Panc1 (cell line): Measurements from ENCODE around the gene PRKCB. TPM values are rescaled to one million over a fixed set of nuclear protein-coding genes. Genes with fewer than 3 reads are reported as not detected.

Source experiments
- ATAC-seq: fragments of 200-7000 bp; cut with Tn5 transposase; 2 replicates; pipeline ENCODE4 v1.9.1; 2020; ENCODE audit warnings: mild to moderate bottlenecking, moderate library complexity
- BruUV-seq: library from RNA; stranded (reverse); fragments of 400-500 nt; replicated peaks from 2 replicates; lab custom pipeline; 2021; lab: Mats Ljungman, UMichigan
- CTCF ChIA-PET: fragments of 300-600 bp; sonication (Branson Sonifier 250); formaldehyde crosslinking; loops from one replicate; lab custom pipeline; 2022; ENCODE audit warnings: antibody characterized with exemption; lab: Charles Lee
- POLR2A ChIA-PET: fragments of 300-600 bp; sonication (Branson Sonifier 250); formaldehyde crosslinking; loops from one replicate; lab custom pipeline; 2022; ENCODE audit warnings: antibody characterized with exemption; lab: Charles Lee
- DNase-seq: peaks from one replicate; pipeline ENCODE4 v3.0.0-alpha.2; 2010; ENCODE audit warnings: low read depth, low spot score
- H3K27ac ChIP-seq: 2 replicates; pipeline ENCODE4 v1.5.1; 2011; ENCODE audit warnings: mild to moderate bottlenecking, low read length, inconsistent platforms
- H3K27me3 ChIP-seq: fragments of 200-500 bp; sonication (Bioruptor generic); 2 replicates; pipeline ENCODE4 v1.6.0; 2014; ENCODE audit warnings: low read length, inconsistent platforms; ENCODE audit not compliant: control insufficient read depth, insufficient read depth
- H3K36me3 ChIP-seq: fragments of 200-500 bp; sonication (Bioruptor generic); 2 replicates; pipeline ENCODE4 v1.5.1; 2014; ENCODE audit warnings: inconsistent platforms, mild to moderate bottlenecking, low read length, moderate library complexity; ENCODE audit not compliant: control insufficient read depth, insufficient read depth
- H3K4me1 ChIP-seq: 2 replicates; pipeline ENCODE4 v1.5.1; 2011; ENCODE audit warnings: inconsistent platforms, mild to moderate bottlenecking, low read length, moderate library complexity; ENCODE audit not compliant: control insufficient read depth, insufficient read depth
- H3K4me3 ChIP-seq, 2 experiments: 2 replicates each; pipeline ENCODE4 v1.5.1; 2011 to 2012; ENCODE audit warnings: low read depth in 2 of 2, low read length in 2 of 2, mild to moderate bottlenecking in 2 of 2, inconsistent platforms in 1 of 2, moderate library complexity in 1 of 2
- H3K9me3 ChIP-seq: fragments of 200-500 bp; sonication (Bioruptor generic); 2 replicates; pipeline ENCODE4 v1.5.1; 2014; ENCODE audit warnings: low read depth, mild to moderate bottlenecking, inconsistent platforms, low read length, moderate library complexity; ENCODE audit not compliant: control insufficient read depth, insufficient read depth
- CTCF ChIP-seq: fragments of 450-650 bp; IDR thresholded peaks from 2 replicates; pipeline ENCODE4 v1.5.1; 2017; ENCODE audit warnings: mild to moderate bottlenecking
- POLR2AphosphoS5 ChIP-seq: IDR thresholded peaks from 2 replicates; pipeline ENCODE4 v1.6.1; 2012; ENCODE audit warnings: mild to moderate bottlenecking, low read depth, low read length, moderate library complexity
- REST ChIP-seq, 2 experiments: IDR thresholded peaks; 2 replicates each; pipeline ENCODE4 v1.6.1; 2011 to 2012; ENCODE audit warnings: low read depth in 2 of 2, control low read depth in 1 of 2, low read length in 1 of 2, mild to moderate bottlenecking in 1 of 2, moderate library complexity in 1 of 2; ENCODE audit not compliant: insufficient read depth in 1 of 2
- SIN3A ChIP-seq: IDR thresholded peaks from 2 replicates; pipeline ENCODE4 v1.6.1; 2012; ENCODE audit warnings: low read depth, mild to moderate bottlenecking, low read length, moderate library complexity, borderline replicate concordance; ENCODE audit not compliant: insufficient read depth
- TCF7L2 ChIP-seq: IDR thresholded peaks from 2 replicates; pipeline ENCODE4 v1.6.1; 2011; ENCODE audit warnings: mild to moderate bottlenecking, low read depth, low read length, inconsistent platforms
- in situ Hi-C: cut with HindIII; loops from 2 replicates; pipeline ENCODE4 v1.10.0; 2016; ENCODE audit warnings: low sequenced_read_pairs, low pct_unique_long_range_greater_than_20kb
- intact Hi-C: fragments of 100-400 bp; cut with micrococcal nuclease; formaldehyde crosslinking; loops from one replicate; pipeline ENCODE4 v1.10.0; 2022; ENCODE audit not compliant: unreplicated experiment
- total RNA-seq: library from RNA; stranded (reverse); gene quantifications from one replicate; pipeline ENCODE4 v1.2.1, GENCODE V29; 2021; ENCODE audit not compliant: unreplicated experiment

The PRKCB gene
- total RNA-seq, 1 experiment from 2014 or later = 0.41 TPM

- no peak for TF ChIP-seq POLR2AphosphoS5
- no peak for TF ChIP-seq SIN3A
- no peak for TF ChIP-seq TCF7L2
- no peak for TF ChIP-seq CTCF
- no peak for TF ChIP-seq REST (IDR thresholded peaks at IDR 0.05; ENCODE audit: insufficient read depth in 1 of 2, low read depth in 2 of 2, low read length in 1 of 2)
- ATAC-seq (no peak), DNase-seq (no peak)
- POLR2A ChIA-PET = no interaction called here
- no peak overlapping the region for H3K27ac ChIP-seq
- H3K4me1 ChIP-seq = no peaks in the 10 kb centered on the region
- CTCF ChIA-PET = no interaction called here
- no TSS peak for BruUV-seq
- peaks cover 10% of the 10 kb centered on the region; the same call in 1 of the 2 replicates for H3K27me3 ChIP-seq
- H3K4me3 ChIP-seq = no peak overlapping the region
- in situ Hi-C loops (no loop called here), intact Hi-C loops (no loop called here)
- H3K36me3 ChIP-seq = no peaks in the 10 kb centered on the region
- no peaks in the 10 kb centered on the region for H3K9me3 ChIP-seq
These were observed 140.7 kb downstream of the PRKCB start for GRCh38 chr16:23976524-23976923.

- Histone ChIP-seq H3K4me1 (no peaks in the 10 kb centered on the region), H3K27ac (no peak overlapping the region), H3K36me3 (no peaks in the 10 kb centered on the region), H3K27me3 (peaks cover 19% of the 10 kb centered on the region), H3K9me3 (no peaks in the 10 kb centered on the region), H3K4me3 (no peak overlapping the region)
- ATAC-seq (no peak), DNase-seq (no peak)
- BruUV-seq = no TSS peak
- ChIA-PET POLR2A (no interaction called here), CTCF (no interaction called here)
- intact Hi-C loops = no loop called here
- TF ChIP-seq TCF7L2 = no peak
- no peak for TF ChIP-seq CTCF
- no peak for TF ChIP-seq POLR2AphosphoS5
- no peak for TF ChIP-seq SIN3A
- no peak for TF ChIP-seq REST (IDR thresholded peaks at IDR 0.05; ENCODE audit: insufficient read depth in 1 of 2, low read depth in 2 of 2, low read length in 1 of 2)
- in situ Hi-C loops = no loop called here
These were observed 143.7 kb downstream of the PRKCB start for GRCh38 chr16:23979441-23979840.
